HG03139 (cell line): ENCODE measurements around the gene UPK3B.
"Not testable (repeated sequence)": the region's sequence is repeated elsewhere in the genome, so short reads cannot be mapped to it uniquely, and the experiment has no call there.

Experiments used
- ATAC-seq: cut with Tn5 transposase; IDR thresholded peaks from one replicate; pipeline ENCODE4 v1.9.1; 2021; ENCODE audit not compliant: unreplicated experiment

The UPK3B gene

DNA sequence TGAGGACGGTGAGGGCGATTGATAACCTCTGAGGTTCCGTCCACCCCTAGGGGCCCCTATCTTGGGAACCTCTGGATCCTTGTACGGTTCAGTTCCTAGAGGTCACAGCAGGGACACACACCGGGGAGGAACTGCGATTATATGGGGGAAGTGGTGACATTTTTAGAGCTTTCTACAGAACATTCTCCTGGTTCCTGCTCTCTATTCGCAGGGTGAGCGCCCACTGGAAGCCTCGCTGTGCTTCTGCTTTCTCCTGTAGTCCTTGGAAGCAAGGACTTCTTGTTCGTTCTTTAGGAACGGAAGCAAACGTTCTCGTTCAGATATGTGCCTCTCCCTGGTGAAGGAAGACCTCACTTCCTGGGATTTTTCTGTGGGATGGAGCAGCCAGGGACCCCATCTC, 22.4 kb upstream of the UPK3B start:
- not testable (repeated sequence) for ATAC-seq

DNA sequence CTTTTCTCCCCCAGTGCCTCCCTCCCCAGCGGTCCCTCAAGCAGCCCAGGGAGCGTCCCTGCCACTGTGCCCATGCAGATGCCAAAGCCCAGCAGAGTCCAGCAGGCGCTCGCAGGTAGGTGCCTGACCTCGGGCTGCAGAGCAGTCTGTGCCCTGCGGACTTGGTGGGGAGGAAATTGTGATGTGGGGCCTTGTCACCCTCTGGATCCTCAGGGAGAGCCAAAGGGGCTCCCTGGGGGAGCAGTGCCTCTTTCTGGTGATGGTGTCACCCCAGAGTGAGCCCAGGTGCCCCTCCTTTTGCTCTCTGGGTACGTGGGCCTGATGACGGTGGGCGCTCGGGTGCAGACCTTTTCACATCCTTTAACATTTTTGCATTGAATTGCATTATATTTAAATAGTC, 18.2 kb upstream of the UPK3B start:
- not testable (repeated sequence) for ATAC-seq

DNA sequence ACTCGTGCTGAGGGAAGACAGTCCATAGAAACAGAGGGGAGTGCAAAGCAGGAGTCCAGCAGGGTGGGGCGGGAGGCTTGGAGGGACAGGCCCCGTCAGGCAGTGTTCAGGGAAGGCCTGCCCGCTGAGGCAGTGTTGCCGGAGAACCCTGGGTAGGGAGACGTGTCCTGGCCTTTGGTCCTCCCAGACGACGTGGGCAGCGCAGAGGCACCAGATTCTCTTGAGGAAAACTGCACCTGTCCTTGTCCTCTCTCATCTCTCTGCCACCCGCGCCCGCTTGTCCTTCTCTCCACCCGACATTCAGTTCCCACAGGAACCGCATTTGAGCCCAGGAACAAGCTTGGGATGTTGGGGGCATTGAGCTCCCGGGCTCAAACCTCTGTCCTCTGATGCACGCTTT, 14.6 kb upstream of the UPK3B start:
- ATAC-seq: not testable (repeated sequence)

DNA sequence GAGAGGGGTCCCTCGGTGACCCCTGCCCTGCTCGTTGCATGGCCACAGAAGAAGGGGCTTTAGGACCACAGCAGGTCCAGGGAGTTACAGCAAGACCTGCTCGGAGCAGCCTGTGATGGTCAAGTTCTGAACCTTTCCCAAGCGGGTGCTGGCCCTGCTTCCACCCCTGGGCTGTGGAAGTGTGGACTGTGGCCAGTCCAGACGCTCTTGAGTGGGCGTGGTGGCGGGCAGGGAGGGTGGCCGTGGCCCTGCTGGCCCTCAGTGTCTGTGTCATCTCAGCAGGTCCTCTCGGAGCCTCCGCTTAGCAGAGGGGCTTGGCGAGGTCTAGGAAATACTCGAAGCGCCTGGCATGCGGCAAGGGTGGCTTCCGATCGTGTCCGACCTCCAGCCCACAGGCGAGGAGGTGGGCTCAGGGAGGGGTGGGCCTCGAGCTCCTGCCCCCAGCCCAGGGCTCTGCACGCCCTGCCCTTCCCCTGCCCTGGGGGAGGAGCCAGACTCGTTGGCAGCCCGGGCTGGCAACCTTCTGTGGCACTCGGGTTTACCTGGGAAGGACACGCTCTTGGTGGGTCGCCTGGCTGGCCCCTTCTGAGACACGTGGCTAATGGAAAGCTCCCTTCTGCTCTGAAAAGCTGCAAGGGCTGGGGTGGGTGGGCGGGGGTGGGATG, 12.3 kb upstream of the UPK3B start:
- not testable (repeated sequence) for ATAC-seq

DNA sequence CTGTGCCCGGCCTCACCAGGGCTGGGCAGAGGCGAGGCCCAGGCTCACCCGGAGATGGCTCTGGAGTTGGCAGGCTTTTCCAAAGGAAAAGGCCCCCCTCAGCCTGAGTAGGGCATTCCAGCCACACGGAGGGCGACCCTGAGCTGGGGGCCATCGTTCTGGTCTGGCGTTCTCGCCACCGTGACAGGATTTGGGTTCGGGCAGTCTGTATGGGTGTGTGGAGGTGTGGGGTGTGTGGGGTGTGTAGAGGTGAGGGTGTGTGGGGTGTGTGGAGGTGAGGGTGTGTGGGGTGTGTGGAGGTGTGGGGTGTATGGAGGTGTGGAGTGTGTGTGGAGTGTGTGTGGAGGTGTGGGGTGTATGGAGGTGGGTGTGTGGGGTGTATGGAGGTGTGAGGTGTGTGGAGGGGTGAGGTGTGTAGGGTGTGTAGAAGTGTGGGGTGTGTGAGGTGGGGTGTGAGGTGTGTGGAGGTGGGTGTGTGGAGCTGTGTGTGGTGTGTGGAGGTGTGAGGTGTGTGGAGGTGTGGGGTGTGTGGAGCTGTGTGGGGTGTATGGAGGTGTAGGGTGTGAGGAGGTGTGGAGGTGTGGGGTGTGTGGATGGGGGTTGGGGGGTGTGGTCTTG, 11.7 kb upstream of the UPK3B start:
- not testable (repeated sequence) for ATAC-seq

DNA sequence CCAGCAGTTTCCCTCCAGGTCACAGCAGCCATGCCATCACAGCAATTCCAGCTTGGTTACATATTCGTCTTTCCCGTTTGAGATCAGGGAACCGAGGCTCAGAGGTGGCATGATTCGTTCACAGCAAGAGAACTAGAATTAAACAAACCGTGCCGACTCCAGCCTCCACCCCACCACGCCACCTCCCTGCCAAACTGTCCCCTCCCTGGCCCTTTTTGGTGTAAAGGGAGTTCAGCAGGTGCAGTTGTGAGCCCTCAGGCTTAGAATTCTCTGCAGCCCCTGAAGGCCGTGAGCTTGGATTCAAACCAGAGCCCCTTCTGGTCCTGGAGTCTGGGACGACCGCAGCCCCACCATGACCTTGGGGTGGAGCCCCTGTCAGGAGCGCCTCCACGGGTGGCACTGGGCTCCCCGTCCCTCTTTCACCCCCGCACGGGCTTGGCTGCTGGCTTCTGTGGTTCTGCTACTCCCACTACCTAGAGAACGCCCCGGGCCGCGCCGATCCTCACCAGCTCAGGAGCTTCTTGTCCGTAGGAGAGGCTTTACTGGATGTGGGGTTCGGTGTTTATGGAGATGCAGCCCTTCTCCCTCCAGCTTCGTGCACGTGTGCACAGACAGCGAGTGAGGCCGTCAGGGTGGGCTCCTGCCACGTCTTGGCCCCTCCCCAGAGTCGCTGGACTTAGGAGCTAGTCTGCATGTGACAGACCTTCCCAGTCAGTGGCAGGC, 11.0 kb upstream of the UPK3B start:
- not testable (repeated sequence) for ATAC-seq

DNA sequence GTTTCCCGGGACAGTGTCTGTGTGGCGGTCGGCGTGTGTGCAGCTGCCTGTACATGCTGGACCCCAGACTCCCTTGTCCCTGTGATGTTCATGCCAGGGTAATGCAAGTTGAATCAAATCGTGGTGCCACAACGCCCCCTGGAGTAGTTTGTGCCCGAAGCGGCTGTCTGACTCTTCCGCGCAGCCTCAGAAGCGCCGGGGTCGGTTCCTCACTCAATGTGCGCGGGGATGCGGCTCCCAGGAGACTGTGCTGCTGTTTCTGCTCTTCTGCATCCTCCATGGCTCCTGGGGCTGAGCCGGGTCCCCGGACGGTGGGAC, 10.5 kb upstream of the UPK3B start:
- ATAC-seq: not testable (repeated sequence)

DNA sequence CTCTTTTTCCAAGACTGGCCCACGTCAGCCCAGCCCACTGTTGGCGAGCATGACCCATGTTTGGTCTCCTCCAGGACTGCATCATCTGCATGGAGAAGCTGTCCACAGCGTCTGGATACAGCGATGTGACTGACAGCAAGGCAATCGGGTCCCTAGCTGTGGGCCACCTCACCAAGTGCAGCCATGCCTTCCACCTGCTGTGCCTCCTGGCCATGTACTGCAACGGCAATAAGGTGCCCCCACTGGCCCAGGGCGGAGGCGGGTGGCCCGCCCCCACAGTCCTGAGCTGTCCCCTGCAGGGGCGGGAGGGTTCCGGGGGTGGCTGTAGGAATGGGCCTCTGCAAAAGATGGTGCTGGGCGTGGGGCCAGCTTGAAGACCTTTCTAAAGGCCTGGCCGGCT, 8.1 kb upstream of the UPK3B start:
- ATAC-seq: not testable (repeated sequence)

DNA sequence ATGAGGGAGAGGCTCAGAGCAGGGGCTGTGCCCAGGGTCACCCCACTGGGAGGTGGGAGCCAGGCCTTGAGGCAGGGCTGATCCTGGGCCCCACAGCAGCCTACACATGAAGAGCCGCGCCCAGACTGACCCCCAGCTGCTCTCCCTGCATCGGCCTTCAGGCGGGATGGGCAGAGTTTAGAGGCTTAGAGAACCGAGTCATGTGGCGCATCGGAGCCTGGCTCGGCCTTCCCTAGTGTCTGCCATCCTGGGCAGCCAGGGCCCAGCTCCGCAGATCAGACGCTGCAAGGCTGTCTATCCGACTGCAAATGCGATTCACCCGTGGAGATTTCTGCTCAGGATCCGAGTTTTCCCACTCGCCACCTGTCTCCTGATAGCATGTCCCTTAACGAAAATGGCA, 7.5 kb upstream of the UPK3B start:
- not testable (repeated sequence) for ATAC-seq

DNA sequence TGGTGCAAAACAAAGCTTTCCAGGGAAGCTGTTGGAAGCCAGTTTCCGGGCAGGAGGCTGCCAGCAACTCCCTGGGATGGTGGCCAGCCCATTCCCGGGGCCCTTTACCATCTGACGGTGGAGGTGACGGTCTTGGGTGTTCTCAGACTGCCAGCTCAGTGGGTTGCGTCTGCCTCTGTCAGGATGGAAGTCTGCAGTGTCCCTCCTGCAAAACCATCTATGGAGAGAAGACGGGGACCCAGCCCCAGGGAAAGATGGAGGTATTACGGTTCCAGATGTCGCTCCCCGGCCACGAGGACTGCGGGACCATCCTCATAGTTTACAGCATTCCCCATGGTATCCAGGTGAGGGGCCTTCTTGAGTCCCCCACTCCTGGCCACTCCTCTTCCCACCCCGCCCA, 7.1 kb upstream of the UPK3B start:
- ATAC-seq: not testable (repeated sequence)

DNA sequence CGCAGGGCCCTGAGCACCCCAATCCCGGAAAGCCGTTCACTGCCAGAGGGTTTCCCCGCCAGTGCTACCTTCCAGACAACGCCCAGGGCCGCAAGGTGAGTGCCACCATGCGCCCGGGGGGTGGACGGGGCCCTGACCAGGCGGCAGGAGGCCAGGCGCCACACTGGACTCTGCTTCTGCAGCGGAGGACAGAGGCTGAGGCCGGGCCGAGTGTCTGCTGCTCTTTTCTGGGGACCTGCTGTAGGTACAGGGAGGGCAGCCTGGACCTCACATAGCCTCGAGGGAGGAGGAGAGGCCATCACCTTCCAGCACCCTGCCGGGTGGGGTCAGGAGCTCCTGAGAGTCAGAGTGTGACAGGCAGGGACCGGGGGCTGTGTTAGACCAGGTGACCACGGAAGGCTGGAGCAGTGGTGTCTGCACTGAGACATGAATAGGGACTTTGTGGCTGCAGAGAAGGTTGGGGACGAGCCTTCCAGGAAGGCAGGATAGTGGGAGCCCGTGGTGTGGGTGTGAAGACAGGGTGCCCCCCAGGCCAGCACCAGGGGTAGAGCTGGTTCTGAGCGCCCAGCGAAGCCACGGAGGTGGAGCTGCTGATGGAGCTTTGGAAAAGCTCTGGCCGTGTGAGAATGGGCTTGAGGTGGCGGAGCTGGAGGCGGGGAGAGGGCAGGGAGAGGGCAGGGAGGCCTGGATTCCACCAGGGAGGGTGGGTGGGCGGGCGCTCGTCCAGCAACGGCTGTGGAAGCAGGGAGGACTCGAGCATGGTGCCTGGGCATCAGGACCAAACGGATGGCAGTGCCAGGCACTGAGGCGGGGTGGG, 5.8 kb upstream of the UPK3B start:
- ATAC-seq: not testable (repeated sequence)

DNA sequence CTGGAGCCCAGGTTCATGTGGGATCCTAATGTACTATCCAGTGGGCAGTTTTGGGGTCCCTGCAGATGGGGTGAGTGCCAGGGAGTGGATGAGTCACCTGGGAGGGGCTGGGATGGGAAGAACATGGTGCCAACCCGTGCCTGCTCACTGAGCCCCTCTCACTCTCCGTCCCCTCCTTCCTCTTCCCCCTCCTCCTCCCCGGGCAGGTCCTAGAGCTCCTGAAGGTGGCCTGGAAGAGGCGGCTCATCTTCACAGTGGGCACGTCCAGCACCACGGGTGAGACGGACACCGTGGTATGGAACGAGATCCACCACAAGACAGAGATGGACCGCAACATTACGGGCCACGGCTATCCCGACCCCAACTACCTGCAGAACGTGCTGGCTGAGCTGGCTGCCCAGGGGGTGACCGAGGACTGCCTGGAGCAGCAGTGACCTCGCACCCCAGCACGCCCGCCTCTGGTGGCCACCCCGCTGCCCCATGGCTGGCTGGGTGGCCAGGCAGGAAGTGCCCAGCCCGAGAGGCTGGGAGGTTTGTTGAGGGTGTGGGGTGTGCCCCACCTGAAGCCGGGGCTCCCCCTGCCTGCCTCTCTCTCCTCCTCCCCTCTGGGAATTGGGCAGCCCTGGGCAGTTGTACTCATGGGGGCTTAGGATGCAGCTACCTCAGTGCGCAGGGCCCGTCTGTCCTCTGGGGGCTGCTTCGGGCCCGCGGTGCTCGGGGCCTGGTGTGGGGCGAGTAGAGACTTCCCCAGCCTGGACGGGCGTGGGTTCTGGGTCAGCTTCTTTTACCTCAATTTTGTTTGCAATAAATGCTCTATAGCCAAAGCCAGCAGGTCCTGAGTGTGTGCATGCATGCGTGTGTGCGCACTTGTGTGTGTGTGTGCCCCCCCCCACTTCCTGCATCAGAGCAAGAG, 4.9 kb upstream of the UPK3B start:
- ATAC-seq: no peak

DNA sequence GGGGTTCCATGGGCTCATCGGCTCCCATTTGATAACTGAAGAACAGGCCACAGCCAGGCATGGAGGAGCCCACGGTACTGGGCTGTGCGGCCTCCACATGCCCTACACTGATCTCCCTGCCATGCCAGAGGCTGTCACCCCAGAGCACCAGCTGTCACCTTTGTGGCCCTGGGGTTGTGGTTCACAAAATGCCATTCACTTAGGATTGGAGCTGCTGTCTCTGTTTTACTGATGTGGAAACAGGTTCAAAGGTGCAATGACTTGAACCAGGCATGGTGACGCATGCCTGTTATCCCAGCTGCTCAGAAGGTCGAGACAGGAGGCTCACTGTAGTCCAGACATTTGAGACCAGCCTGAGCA, 4.3 kb upstream of the UPK3B start:
- no peak for ATAC-seq

DNA sequence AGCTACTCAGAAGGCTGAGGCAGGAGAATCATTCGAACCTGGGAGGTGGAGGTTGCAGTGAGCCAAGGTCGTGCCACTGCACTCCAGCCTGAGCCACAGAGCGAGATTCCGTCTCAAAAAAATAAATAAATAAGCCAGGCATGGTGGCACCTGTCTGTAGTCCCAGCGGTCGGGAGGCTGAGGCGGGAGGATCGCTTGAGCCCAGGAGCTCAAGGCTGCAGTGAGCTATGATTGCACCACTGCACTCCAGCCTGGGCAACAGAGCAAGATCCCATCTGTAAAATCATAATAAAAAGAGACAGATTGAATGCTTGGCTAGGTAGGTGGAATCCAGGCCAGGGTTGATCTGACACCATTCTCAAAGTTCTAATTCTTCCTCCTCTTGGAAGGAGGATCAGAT, 3.7 kb upstream of the UPK3B start:
- ATAC-seq: not testable (repeated sequence)

DNA sequence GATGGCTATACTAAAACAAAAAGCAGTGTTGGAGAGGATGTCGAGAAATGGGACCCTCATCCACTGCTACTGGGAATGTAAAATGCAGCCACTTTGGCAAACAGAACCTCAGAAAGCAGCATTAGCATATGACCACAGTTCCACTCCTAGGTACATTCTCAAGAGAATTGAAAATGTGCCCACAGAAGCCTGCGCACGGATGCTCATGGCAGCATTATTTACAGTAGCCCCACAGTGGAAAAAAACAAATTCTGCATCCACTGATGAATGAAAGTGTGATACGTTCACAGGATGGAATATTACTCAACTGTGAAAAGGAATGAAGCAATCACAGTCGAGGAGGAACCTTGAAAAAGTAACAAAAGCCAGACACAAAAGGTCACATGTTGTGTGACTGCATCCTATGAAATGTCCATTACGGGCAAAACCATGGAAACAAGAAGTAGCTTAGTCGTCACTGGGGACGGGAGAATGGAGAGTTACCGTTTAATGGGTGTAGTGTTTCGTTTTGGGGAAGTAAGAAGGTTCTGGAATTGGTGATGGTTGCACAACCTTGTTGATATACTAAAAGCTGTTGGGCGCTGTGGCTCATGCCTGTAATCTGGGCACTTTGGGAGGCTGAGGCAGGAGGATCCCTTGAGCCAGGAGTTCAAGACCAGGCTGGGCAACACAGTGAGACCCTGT, 2.5 kb upstream of the UPK3B start:
- no peak for ATAC-seq

DNA sequence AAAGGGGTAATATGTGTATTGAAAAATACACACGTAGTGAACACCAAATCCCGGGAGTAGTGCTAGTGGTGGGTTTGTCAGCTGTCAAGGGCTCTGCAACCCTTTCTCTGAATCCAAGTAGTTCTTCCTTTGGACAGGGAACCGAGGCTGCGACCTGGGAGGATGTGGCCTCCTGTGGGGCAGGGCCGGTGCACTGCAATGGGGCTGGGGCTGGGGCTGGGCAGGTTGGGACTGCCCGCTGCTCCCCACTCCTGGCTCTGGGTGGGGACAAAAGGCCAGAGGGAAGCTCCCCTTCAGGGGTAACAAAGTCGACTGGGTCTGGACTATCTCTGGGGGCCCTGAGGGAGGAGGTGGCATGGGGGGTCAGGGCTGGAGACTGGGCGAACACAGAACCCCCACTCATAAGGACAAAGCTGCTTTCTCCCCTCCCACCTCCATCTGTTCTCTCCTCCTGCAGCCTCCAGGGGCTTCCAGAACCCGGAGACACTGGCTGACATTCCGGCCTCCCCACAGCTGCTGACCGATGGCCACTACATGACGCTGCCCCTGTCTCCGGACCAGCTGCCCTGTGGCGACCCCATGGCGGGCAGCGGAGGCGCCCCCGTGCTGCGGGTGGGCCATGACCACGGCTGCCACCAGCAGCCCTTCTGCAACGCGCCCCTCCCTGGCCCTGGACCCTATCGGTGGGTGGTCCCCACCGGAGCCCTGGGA, 1.0 kb downstream of the UPK3B start:
- ATAC-seq: not testable (repeated sequence)

DNA sequence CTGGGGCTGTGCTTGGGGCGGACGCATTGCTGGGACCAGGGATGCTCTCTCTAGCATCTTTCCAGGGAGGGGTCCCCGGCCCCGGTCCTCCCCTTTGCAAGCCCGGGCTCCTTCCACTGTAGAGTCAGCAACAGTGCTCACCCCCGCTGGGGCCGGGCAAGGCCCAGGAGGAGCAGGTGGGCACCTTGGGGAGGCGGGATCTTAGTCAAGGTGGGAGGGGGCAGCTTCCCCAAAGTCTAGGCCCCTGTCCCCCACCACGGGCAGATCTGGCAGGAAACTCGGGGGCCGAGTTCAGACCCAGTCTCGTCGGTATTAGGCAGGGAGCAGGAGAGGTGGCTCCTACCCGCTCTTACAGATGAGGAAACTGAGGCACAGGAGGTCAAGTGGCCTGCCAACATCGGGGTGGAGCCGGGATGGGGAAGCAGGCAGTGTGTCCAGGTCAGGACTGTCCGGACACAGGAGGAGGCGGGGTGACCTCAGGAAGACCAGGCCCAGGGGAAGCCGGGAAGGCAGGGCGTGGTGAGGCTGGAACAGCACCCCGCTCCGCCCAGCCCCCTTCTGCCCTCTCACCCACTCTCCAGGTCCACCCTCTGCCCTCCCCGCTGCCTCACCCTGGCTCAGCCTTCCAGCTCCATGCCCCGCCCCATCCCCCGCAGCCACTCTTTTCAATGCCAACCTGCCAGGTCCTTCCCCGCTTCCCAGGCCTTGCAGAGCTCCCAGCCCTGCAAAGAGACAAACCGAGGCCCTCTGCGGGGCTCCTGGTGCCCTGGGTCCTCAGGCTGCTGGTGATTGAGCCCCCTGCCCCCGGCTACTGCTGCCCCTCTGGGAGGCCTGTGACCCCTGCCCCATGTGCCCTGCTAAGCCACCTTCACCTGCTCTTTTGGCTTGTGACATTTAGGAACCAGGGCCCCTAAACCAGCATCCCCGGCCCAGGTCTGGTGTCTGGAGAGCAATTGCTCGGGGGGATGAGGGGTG, 1.8 kb downstream of the UPK3B start:
- not testable (repeated sequence) for ATAC-seq
